B cell (primary cell): ENCODE results near the gene LIMD2. TPM values are rescaled to one million over a fixed set of nuclear protein-coding genes. Genes with fewer than 3 reads are reported as not detected.

Experiments
- ATAC-seq: fragments of 200-7000 bp; cut with Tn5 transposase; one replicate; pipeline ENCODE4 v1.10.0; 2021; ENCODE audit warnings: low read depth, mild to moderate bottlenecking, moderate number of reproducible peaks, moderate library complexity
- CTCF ChIA-PET: fragments of 350-600 bp; sonication (Branson Sonifier 250); formaldehyde crosslinking; loops from one replicate; lab custom pipeline; 2021; ENCODE audit warnings: antibody characterized with exemption, inconsistent platforms; lab: Charles Lee
- POLR2A ChIA-PET: fragments of 350-600 bp; sonication (Branson Sonifier 250); formaldehyde crosslinking; loops from one replicate; lab custom pipeline; 2021; ENCODE audit warnings: antibody characterized with exemption; lab: Charles Lee
- DNase-seq: peaks from one replicate; pipeline ENCODE4 v3.0.0; 2013
- H2AFZ ChIP-seq: 2 replicates; pipeline ENCODE4 v1.6.1; 2012; ENCODE audit warnings: mild to moderate bottlenecking, low read depth, low read length; ENCODE audit not compliant: insufficient read depth, poor library complexity, severe bottlenecking
- H3K27ac ChIP-seq, 2 donors: 1 replicate in 1 of 2; 2 replicates in 1 of 2; pipeline ENCODE4 v1.5.1; 2012 to 2013; ENCODE audit warnings: low read length in 2 of 2, mild to moderate bottlenecking in 2 of 2, moderate library complexity in 1 of 2
- H3K27me3 ChIP-seq, 4 experiments: fragments of 200-600 bp in 1 of 4; sonication (generic) in 1 of 4; replicated peaks in 1 of 4; 1 replicate in 2 of 4; 2 replicates in 2 of 4; pipeline versions ENCODE4 v1.6.1 to v1.7.0; 2013 to 2016; ENCODE audit warnings: low read length in 3 of 4, mild to moderate bottlenecking in 2 of 4, mixed read lengths in 1 of 4, moderate library complexity in 1 of 4; ENCODE audit not compliant: insufficient read depth in 4 of 4, control insufficient read depth in 3 of 4; ENCODE audit errors: control extremely low read depth in 1 of 4
- H3K36me3 ChIP-seq, 2 experiments: replicated peaks in 1 of 2; 1 replicate in 1 of 2; 2 replicates in 1 of 2; pipeline versions ENCODE4 v1.6.1 to v1.7.1; 2013; ENCODE audit warnings: low read length in 1 of 2; ENCODE audit not compliant: insufficient read depth in 2 of 2, control insufficient read depth in 1 of 2; ENCODE audit errors: control extremely low read depth in 1 of 2, extremely low read depth in 1 of 2
- H3K4me1 ChIP-seq, 2 donors: fragments of 200-600 bp in 1 of 2; sonication (generic) in 1 of 2; 1 replicate in 1 of 2; 2 replicates in 1 of 2; pipeline versions ENCODE4 v1.5.1 to v1.6.1; 2013 to 2017; ENCODE audit warnings: low read length in 2 of 2; ENCODE audit not compliant: control insufficient read depth in 2 of 2, insufficient read depth in 2 of 2
- H3K4me2 ChIP-seq: replicated peaks from 2 replicates; pipeline ENCODE3; 2012; ENCODE audit warnings: mild to moderate bottlenecking, low read depth, low read length; ENCODE audit not compliant: poor library complexity, severe bottlenecking
- H3K4me3 ChIP-seq, 5 experiments: fragments of 200-600 bp in 1 of 5; sonication (generic) in 1 of 5; 1 replicate in 3 of 5; 2 replicates in 2 of 5; pipeline versions ENCODE4 v1.5.1 to v1.7.0; 2011 to 2016; ENCODE audit warnings: low read length in 4 of 5, mild to moderate bottlenecking in 4 of 5, low read depth in 2 of 5, control low read depth in 1 of 5, moderate library complexity in 1 of 5; ENCODE audit not compliant: insufficient read depth in 1 of 5; ENCODE audit errors: control extremely low read depth in 1 of 5, extremely low read depth in 1 of 5
- H3K79me2 ChIP-seq: fragments of 200-600 bp; sonication (generic); one replicate; pipeline ENCODE4 v1.6.0; 2016; ENCODE audit warnings: low read length; ENCODE audit not compliant: control insufficient read depth, insufficient read depth
- H3K9ac ChIP-seq: fragments of 200-600 bp; sonication (generic); 2 replicates; pipeline ENCODE4 v1.6.1; 2017; ENCODE audit warnings: mild to moderate bottlenecking, low read length, moderate library complexity
- H3K9me3 ChIP-seq, 3 donors: one replicate each; pipeline versions ENCODE4 v1.6.1 to v1.7.1; 2013; ENCODE audit warnings: low read length in 2 of 3; ENCODE audit not compliant: control insufficient read depth in 2 of 3, insufficient read depth in 1 of 3; ENCODE audit errors: control extremely low read depth in 1 of 3
- H4K20me1 ChIP-seq: 2 replicates; pipeline ENCODE4 v1.6.0; 2012; ENCODE audit warnings: mild to moderate bottlenecking, low read length; ENCODE audit not compliant: insufficient read depth, control insufficient read depth, poor library complexity, severe bottlenecking
- H3K27ac Mint-ChIP-seq: one replicate; pipeline ENCODE4 v1.8.0; 2021; ENCODE audit warnings: mixed read lengths
- H3K27me3 Mint-ChIP-seq: one replicate; pipeline ENCODE4 v1.8.0; 2021; ENCODE audit warnings: mixed read lengths
- H3K4me1 Mint-ChIP-seq: one replicate; pipeline ENCODE4 v1.8.0; 2021; ENCODE audit warnings: mixed read lengths
- H3K4me3 Mint-ChIP-seq: one replicate; pipeline ENCODE4 v1.8.0; 2021; ENCODE audit warnings: mixed read lengths
- H3K9me3 Mint-ChIP-seq: one replicate; pipeline ENCODE4 v1.8.0; 2022; ENCODE audit warnings: mixed read lengths; ENCODE audit not compliant: insufficient read depth
- EZH2 ChIP-seq: IDR thresholded peaks from 2 replicates; pipeline ENCODE4 v1.6.1; 2012; ENCODE audit warnings: borderline replicate concordance, low read depth, mild to moderate bottlenecking, moderate library complexity, low read length; ENCODE audit not compliant: insufficient read depth, poor library complexity, severe bottlenecking
- WGBS: methylation state at CpG from one replicate; pipeline ENCODE4 v1.1.5; 2013; ENCODE audit warnings: missing lambda C conversion rate; ENCODE audit not compliant: insufficient coverage; 5-methylcytosine and 5-hydroxymethylcytosine counted together
- intact Hi-C: fragments of 100-400 bp; cut with micrococcal nuclease; formaldehyde crosslinking; loops from one replicate; pipeline ENCODE4 v1.10.0; 2022
- polyA plus RNA-seq: library from polyadenylated mRNA; depleted of rRNA; stranded (reverse); fragments of >200 nt; gene quantifications from 2 replicates; pipeline ENCODE4 v1.2.3, GENCODE V29; 2012
- total RNA-seq, 2 donors: library from RNA; stranded (reverse); fragments of 120-200 nt in 1 of 2; gene quantifications; 1 replicate in 1 of 2; 2 replicates in 1 of 2; pipeline versions ENCODE4 v1.2.3 to v1.2.4, GENCODE V29; 2013 to 2022
- TF ChIP-seq, protein P1 (sequence below): fragments of 200-600 bp; IDR thresholded peaks from one replicate; pipeline ENCODE4 v1.8.0; 2022; ENCODE audit warnings: antibody characterized with exemption, mild to moderate bottlenecking

LIMD2 gene
- total and polyA plus RNA-seq, 2 donors (not counting 1 experiment from before 2014, with no cell fraction given) = 587 to 1,396 TPM

DNA sequence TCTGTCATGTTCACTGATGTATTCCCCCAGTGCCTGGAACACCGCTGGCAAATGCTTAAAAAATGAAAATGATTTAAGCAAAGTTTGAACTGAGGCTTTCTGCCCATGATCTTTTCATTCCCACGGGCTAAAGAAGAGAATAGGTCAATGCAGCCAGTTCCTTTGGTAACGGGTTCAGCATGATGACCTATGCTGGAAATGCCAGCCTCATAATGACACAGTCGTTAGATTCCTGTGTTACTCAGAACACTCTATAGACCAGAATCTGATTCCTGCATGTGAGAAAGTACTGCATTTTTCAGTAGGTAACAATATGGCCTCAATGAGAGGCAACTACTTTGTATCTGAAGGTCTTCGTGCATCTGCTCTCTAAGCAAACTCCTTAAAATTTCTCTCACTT is 19.1 kb upstream of the LIMD2 start:
- DNase-seq (no peak), ATAC-seq (no peak)
- no peak overlapping the region for H3K4me2 ChIP-seq
- no peak overlapping the region for H2AFZ ChIP-seq
- intact Hi-C loops = no loop called here
- no peaks in the 10 kb centered on the region for H3K4me1 ChIP-seq
- POLR2A ChIA-PET = no interaction called here
- whole genome bisulfite sequencing = 100% methylated on average over 2 of the region's 5 CpGs
- peaks cover 15 to 27% of the 10 kb centered on the region in 2 experiments for H3K36me3 ChIP-seq
- Mint-ChIP-seq H3K27ac (no peak overlapping the region), H3K4me3 (no peak overlapping the region), H3K4me1 (no peaks in the 10 kb centered on the region), H3K27me3 (no peaks in the 10 kb centered on the region), H3K9me3 (no peaks in the 10 kb centered on the region)
- H4K20me1 ChIP-seq = no peaks in the 10 kb centered on the region
- no peaks in the 10 kb centered on the region for H3K9me3 ChIP-seq
- no peaks in the 10 kb centered on the region for H3K27me3 ChIP-seq
- TF ChIP-seq, protein P1, sequence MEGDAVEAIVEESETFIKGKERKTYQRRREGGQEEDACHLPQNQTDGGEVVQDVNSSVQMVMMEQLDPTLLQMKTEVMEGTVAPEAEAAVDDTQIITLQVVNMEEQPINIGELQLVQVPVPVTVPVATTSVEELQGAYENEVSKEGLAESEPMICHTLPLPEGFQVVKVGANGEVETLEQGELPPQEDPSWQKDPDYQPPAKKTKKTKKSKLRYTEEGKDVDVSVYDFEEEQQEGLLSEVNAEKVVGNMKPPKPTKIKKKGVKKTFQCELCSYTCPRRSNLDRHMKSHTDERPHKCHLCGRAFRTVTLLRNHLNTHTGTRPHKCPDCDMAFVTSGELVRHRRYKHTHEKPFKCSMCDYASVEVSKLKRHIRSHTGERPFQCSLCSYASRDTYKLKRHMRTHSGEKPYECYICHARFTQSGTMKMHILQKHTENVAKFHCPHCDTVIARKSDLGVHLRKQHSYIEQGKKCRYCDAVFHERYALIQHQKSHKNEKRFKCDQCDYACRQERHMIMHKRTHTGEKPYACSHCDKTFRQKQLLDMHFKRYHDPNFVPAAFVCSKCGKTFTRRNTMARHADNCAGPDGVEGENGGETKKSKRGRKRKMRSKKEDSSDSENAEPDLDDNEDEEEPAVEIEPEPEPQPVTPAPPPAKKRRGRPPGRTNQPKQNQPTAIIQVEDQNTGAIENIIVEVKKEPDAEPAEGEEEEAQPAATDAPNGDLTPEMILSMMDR = no peak
- no peak for TF ChIP-seq EZH2
- H3K9ac ChIP-seq = no peak overlapping the region
- no peak overlapping the region for H3K27ac ChIP-seq
- no peak overlapping the region for H3K4me3 ChIP-seq
- CTCF ChIA-PET = interaction anchor here (1.0 kb wide), 1 partner anchor 107 kb away, joined by 4 read pairs; no protein-coding TSS in a partner anchor
- H3K79me2 ChIP-seq = peaks cover 10% of the 10 kb centered on the region

DNA sequence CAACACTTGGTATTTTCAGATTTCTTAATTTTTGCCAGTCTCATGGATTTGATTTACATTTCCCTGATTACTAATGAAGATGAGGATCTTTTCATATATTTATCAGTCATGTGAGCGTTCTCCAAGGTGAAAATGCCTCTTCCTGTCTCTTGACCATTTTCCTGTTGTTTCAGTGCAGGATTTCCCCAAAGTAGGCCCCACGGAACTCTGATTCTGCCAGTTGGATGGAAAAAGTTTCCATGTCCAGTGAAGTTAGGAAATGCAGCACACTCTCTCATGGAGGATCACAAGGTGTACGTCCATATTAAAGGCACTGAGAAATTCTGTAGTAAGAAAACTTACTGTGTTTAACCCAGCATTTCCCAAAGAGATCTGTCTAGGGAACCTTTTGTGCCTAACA is 16.5 kb upstream of the LIMD2 start:
- Histone ChIP-seq H4K20me1 (no peaks in the 10 kb centered on the region), H2AFZ (no peak overlapping the region), H3K9ac (no peak overlapping the region), H3K4me1 (no peaks in the 10 kb centered on the region), H3K9me3 (no peaks in the 10 kb centered on the region), H3K27ac (no peak overlapping the region), H3K27me3 (no peaks in the 10 kb centered on the region), H3K4me3 (no peak overlapping the region), H3K4me2 (no peak overlapping the region), H3K36me3 (peaks cover 21 to 41% of the 10 kb centered on the region in 2 experiments), H3K79me2 (peaks cover 24% of the 10 kb centered on the region)
- intact Hi-C loops = no loop called here
- ChIA-PET CTCF (interaction anchor here (0.5 to 1.3 kb wide), 2 partner anchors 16 to 20 kb away, joined by 3 read pairs; no protein-coding TSS in a partner anchor), POLR2A (no interaction called here)
- Mint-ChIP-seq H3K4me1 (no peaks in the 10 kb centered on the region), H3K9me3 (no peaks in the 10 kb centered on the region), H3K27me3 (no peaks in the 10 kb centered on the region), H3K27ac (no peak overlapping the region), H3K4me3 (no peak overlapping the region)
- TF ChIP-seq, protein P1 = no peak
- no peak for TF ChIP-seq EZH2
- DNase-seq = no peak
- ATAC-seq = no peak
- 100% methylated on average over 1 of the region's 3 CpGs for WGBS
